DND-41 (cell line): ENCODE measurements around the gene TINAG.

Experiments used
- ATAC-seq: fragments of 200-7000 bp; cut with Tn5 transposase; 3 replicates; pipeline ENCODE4 v1.9.1; 2021; ENCODE audit warnings: low read depth; ENCODE audit not compliant: insufficient read depth
- DNase-seq: peaks from one replicate; pipeline ENCODE4 v3.0.0-alpha.2; 2020
- H2AFZ ChIP-seq: 2 replicates; pipeline ENCODE4 v1.6.0; 2012; ENCODE audit warnings: low read depth, low read length
- H3K27ac ChIP-seq: 2 replicates; pipeline ENCODE4 v1.5.1; 2012; ENCODE audit warnings: low read length, inconsistent platforms
- H3K27me3 ChIP-seq: fragments of 200-600 bp; sonication (generic); 2 replicates; pipeline ENCODE4 v1.6.0; 2012; ENCODE audit warnings: low read length, mild to moderate bottlenecking, inconsistent platforms; ENCODE audit not compliant: insufficient read depth, poor library complexity
- H3K36me3 ChIP-seq: 2 replicates; pipeline ENCODE4 v1.5.1; 2012; ENCODE audit warnings: low read length, inconsistent platforms; ENCODE audit not compliant: insufficient read depth
- H3K4me1 ChIP-seq: 2 replicates; pipeline ENCODE4 v1.5.1; 2012; ENCODE audit warnings: mild to moderate bottlenecking, low read length; ENCODE audit not compliant: insufficient read depth
- H3K4me2 ChIP-seq: 2 replicates; pipeline ENCODE4 v1.6.0; 2012; ENCODE audit warnings: mild to moderate bottlenecking, moderate library complexity, low read length, inconsistent platforms; ENCODE audit not compliant: insufficient read depth
- H3K4me3 ChIP-seq, 2 experiments: fragments of 200-600 bp in 1 of 2; shearing (Covaris generic) in 1 of 2; 2 replicates each; pipeline ENCODE4 v1.5.1; 2012 to 2016; ENCODE audit warnings: inconsistent platforms in 2 of 2, low read length in 2 of 2, mild to moderate bottlenecking in 2 of 2, low read depth in 1 of 2, moderate library complexity in 1 of 2
- H3K79me2 ChIP-seq: 2 replicates; pipeline ENCODE4 v1.6.0; 2012; ENCODE audit warnings: low read length, inconsistent platforms; ENCODE audit not compliant: insufficient read depth
- H3K9ac ChIP-seq: 2 replicates; pipeline ENCODE4 v1.6.0; 2012; ENCODE audit warnings: low read depth, mild to moderate bottlenecking, inconsistent platforms, low read length, moderate library complexity
- H3K9me3 ChIP-seq: 2 replicates; pipeline ENCODE4 v1.5.1; 2012; ENCODE audit warnings: low read length, moderate library complexity, mild to moderate bottlenecking, inconsistent platforms; ENCODE audit not compliant: insufficient read depth, severe bottlenecking
- H4K20me1 ChIP-seq: 2 replicates; pipeline ENCODE4 v1.6.0; 2012; ENCODE audit warnings: low read length; ENCODE audit not compliant: insufficient read depth
- CTCF ChIP-seq: IDR thresholded peaks from 2 replicates; pipeline ENCODE4 v1.5.1; 2012; ENCODE audit warnings: borderline replicate concordance, low read length, moderate library complexity, mild to moderate bottlenecking; ENCODE audit not compliant: poor library complexity, severe bottlenecking; ENCODE audit errors: extremely low read depth
- EZH2 ChIP-seq: IDR thresholded peaks from 3 replicates; pipeline ENCODE4 v1.6.1; 2012; ENCODE audit warnings: borderline replicate concordance, low read depth, mild to moderate bottlenecking, moderate library complexity, low read length, inconsistent platforms; ENCODE audit not compliant: severe bottlenecking

TINAG gene

GRCh38 chr6:54267798-54268197, 40.4 kb upstream of the TINAG start:
- ATAC-seq (peak; percentile 68), DNase-seq (peak; percentile 30)
- TF ChIP-seq CTCF: peak; percentile 55
- TF ChIP-seq EZH2: no peak

GRCh38 chr6:54273214-54273820, 34.9 kb upstream of the TINAG start:
- Histone ChIP-seq H3K4me2 (no peak overlapping the region), H3K27ac (no peak overlapping the region), H2AFZ (no peak overlapping the region), H3K4me3 (no peak overlapping the region), H4K20me1 (no peaks in the 10 kb centered on the region), H3K27me3 (no peaks in the 10 kb centered on the region), H3K36me3 (no peaks in the 10 kb centered on the region), H3K4me1 (no peaks in the 10 kb centered on the region), H3K9ac (no peak overlapping the region), H3K9me3 (no peaks in the 10 kb centered on the region), H3K79me2 (no peaks in the 10 kb centered on the region)
- DNase-seq: no peak
- TF ChIP-seq CTCF: no peak
- TF ChIP-seq EZH2: no peak
- no peak for ATAC-seq

More at GRCh38 chr6:54267798-54268197, 40.4 kb upstream of the TINAG start:
- H3K36me3 ChIP-seq: no peaks in the 10 kb centered on the region
- no peak overlapping the region for H3K4me2 ChIP-seq
- no peak overlapping the region for H3K27ac ChIP-seq
- no peak overlapping the region for H3K4me3 ChIP-seq
- H2AFZ ChIP-seq: no peak overlapping the region
- no peaks in the 10 kb centered on the region for H3K27me3 ChIP-seq
- H3K9ac ChIP-seq: no peak overlapping the region
- no peaks in the 10 kb centered on the region for H3K4me1 ChIP-seq
- H3K9me3 ChIP-seq: no peaks in the 10 kb centered on the region
- no peaks in the 10 kb centered on the region for H3K79me2 ChIP-seq
- no peaks in the 10 kb centered on the region for H4K20me1 ChIP-seq

- H3K27ac ChIP-seq: no peak overlapping the region
- no peaks in the 10 kb centered on the region for H3K9me3 ChIP-seq
- DNase-seq (no peak), ATAC-seq (no peak)
- no peak overlapping the region for H3K4me2 ChIP-seq
- H3K27me3 ChIP-seq: no peaks in the 10 kb centered on the region
- no peak overlapping the region for H3K9ac ChIP-seq
- no peak overlapping the region for H3K4me3 ChIP-seq
- H2AFZ ChIP-seq: no peak overlapping the region
- TF ChIP-seq EZH2 (no peak), CTCF (no peak)
- H3K4me1 ChIP-seq: no peaks in the 10 kb centered on the region
- H3K36me3 ChIP-seq: no peaks in the 10 kb centered on the region
- H4K20me1 ChIP-seq: no peaks in the 10 kb centered on the region
- H3K79me2 ChIP-seq: no peaks in the 10 kb centered on the region
These were observed 33.9 kb upstream of the TINAG start for GRCh38 chr6:54274383-54274782.

- no peak overlapping the region for H3K4me3 ChIP-seq
- no peak overlapping the region for H3K4me2 ChIP-seq
- no peak overlapping the region for H2AFZ ChIP-seq
- no peaks in the 10 kb centered on the region for H3K9me3 ChIP-seq
- no peak overlapping the region for H3K9ac ChIP-seq
- TF ChIP-seq EZH2 (no peak), CTCF (no peak)
- ATAC-seq: no peak
- H3K36me3 ChIP-seq: no peaks in the 10 kb centered on the region
- H3K4me1 ChIP-seq: no peaks in the 10 kb centered on the region
- DNase-seq: no peak
- H3K79me2 ChIP-seq: no peaks in the 10 kb centered on the region
- H3K27ac ChIP-seq: no peak overlapping the region
- H3K27me3 ChIP-seq: no peaks in the 10 kb centered on the region
- no peaks in the 10 kb centered on the region for H4K20me1 ChIP-seq
These were observed 26.1 kb upstream of the TINAG start for GRCh38 chr6:54282186-54282585.
